ENCODE data around the gene CALML6.
A peak's percentile ranks its signal among the peaks of the same experiment; 100 is the strongest.
"Not testable (repeated sequence)": the region's sequence is repeated elsewhere in the genome, so short reads cannot be mapped to it uniquely, and the experiment has no call there.

The CALML6 gene, protein sequence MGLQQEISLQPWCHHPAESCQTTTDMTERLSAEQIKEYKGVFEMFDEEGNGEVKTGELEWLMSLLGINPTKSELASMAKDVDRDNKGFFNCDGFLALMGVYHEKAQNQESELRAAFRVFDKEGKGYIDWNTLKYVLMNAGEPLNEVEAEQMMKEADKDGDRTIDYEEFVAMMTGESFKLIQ

DNA sequence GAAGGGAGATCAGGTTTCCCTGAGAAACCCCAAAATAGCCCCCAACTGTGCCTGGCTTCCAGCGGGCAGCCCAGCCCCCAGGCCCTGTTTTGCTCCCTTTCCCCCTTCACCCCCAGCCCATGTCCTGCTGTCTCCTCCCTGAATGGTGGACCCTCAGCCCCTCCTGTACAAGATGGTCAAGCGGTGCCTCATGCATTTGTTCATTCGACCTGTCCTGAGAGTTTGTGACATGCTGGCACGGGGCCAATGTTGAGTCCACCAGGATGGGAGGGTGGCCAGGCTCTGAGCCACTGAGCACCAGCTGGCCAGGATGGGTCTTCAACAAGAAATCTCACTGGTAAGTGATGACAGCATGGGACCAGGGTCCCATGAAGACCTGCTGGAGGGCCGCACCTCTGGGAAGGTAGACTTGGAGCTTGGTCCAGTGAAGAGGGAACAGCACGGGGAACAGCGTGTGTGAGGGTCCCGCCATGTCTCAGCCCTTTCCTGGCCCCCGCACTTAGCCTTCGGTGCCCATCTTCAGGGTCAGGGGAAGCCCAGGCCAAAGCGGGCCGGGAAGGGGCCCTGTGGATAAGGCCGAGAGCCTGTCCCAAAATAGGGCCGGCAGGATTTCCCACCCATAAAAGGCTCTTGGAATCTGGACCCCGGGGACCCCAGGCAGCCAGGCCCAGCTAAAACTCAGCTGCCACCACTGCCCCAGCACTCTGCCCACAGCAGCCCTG lies at the start of gene CALML6:
TSS of gene CALML6 (plus strand) at position 290 of the 722 bp plus-strand sequence. CDS start at position 311, 21 bp downstream.
- no peak for DNase-seq

DNA sequence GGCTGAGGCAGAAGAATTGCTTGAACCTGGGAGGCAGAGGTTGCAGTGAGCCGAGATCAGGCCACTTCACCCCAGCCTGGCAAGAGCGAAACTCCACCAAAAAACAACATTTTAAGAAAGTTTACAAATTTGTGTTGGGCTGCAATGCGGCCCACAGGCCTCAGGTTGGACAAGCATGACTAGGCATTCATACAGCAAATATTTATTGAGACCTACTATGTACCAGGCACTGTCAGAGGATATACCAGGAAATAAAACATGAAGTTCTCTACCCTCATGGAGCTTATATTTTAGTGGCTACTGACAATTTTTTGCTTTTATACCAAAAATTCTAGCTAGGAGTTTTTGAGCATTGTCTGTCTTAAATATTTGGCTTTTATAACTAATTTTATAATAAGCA lies 47.9 kb upstream of the CALML6 start:
- DNase-seq: no peak

DNA sequence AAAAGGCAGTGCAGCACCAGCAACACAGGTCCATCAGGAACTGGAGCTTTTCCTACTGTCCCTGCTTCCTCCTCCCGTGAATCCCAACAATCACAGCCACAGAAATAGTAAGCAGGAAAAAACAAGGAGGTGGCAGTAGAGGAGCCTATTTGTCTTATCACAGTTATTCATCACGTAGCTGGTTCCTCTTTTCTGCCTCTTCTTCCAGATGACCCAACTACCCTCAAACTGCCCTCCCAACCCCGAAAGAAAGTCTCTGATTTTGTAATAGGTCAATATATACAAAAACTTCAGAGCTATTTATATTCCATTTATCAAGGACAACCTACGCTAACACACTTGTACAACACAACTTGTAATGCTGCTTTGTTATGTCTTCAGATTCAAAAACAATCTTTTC lies 45.6 kb upstream of the CALML6 start:
- no peak for DNase-seq

DNA sequence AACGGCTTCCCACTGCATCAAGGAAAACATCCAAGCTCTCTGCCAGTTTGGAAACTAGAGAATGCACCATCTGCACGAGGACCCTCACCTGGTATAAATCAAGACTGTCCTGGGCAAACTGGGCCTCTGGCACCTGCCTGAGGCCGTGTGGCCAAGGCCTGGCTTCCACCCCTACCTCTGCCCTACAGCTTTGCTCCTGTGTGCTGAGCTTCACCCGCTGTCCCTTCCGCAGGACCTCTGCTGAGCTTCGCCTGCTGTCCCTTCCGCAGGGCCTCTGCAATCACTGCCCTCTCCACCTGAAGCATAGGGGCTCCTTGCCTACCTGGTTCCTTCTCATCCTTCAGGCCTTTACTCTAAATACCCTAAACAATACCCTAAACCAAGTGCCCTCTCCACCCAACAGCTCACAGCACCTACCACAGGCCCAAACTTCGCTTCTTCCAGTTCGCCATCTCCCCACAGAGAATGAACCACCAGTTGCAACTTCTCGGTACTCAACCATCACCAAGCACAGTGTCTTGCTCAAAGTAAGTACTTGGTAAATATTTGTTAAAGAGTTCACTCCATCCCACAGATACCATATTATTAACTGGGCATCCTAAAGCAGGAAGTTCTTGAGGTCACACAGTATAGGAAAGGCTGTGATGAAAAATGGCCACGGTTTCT lies 42.6 kb upstream of the CALML6 start:
- no peak for DNase-seq

DNA sequence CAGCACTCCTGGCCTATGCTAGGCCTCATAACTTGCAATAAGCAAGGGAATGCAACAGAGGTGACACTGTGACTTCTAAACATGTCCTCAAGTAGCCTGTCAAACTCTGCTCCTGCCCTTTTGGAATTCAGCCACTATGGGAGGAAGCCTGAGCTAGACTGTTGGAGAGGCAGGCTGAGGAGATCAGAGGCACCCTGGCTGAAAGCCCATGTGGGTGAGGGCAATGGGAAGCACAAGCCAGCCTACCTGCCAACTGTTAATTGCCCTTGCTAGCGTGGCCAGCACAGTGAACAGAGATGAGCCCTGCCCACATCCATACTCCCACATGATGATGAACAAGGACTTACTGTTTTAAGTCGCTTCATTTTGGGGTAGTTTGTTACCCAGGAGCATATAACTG lies 41.9 kb upstream of the CALML6 start:
- no peak for DNase-seq

DNA sequence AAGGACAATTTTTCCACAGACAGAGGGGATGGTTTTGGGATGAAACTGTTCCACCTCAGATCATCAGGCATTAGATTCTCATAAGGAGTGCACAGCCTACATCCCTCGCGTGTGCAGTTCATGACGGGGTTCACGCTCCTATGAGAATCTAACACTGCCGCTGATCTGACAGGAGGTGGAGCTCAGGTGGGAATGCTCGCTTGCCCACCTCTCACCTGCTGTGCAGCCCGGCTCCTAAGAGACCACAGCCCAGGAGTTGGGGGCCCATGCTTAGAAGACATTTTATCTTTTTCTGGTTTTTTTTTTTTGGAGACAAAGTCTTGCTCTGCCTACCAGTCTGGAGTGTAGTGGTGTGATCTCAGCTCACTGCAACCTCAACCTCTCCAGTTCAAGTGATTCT lies 40.2 kb upstream of the CALML6 start:
- DNase-seq: no peak

DNA sequence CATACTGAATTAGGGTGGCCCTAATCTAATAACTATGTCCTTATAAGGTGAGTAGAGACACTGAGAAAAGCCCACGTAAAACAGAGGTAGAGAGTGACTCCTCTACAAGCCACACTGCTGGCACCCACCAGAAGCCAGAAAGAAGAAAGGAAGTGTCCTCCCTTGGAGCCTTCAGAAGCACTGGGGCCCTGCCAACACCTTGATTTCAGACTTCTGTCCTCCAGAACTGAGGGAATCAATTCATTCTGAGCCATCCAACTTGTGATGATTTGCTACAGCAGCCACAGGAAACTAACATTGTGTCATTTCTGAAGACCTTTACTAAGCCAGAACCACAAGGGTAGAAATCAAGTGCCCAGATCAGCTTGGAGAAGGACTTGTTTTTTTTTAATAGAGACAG lies 39.1 kb upstream of the CALML6 start:
- DNase-seq: no peak

DNA sequence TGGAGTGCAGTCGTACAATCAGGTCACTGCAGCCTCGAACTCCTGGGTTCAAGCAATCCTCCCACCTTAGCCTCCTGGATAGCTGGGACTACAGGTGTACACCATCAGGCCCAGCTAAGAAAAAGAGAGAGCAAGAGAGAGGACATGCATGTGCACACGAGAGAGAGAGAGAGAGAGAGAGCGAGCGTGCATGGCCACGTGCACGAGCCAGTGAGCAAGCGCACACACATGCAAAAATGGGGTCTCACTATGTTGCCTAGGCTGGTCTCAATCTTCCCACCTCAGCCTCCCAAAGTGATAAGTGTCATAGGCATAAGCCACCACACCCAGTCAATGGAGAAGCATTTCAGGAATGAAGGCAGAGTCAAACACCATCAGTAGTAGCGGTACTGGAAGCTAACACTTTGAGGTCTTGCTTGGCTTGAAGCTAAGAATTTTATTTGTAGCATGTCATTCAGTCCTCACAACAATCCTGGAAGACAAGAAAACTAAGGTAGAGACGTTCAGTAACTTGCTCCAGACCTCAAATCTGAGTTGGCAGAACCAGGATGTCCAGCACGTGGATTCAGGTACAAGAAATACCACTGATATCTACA lies 38.6 kb upstream of the CALML6 start:
- DNase-seq: no peak

DNA sequence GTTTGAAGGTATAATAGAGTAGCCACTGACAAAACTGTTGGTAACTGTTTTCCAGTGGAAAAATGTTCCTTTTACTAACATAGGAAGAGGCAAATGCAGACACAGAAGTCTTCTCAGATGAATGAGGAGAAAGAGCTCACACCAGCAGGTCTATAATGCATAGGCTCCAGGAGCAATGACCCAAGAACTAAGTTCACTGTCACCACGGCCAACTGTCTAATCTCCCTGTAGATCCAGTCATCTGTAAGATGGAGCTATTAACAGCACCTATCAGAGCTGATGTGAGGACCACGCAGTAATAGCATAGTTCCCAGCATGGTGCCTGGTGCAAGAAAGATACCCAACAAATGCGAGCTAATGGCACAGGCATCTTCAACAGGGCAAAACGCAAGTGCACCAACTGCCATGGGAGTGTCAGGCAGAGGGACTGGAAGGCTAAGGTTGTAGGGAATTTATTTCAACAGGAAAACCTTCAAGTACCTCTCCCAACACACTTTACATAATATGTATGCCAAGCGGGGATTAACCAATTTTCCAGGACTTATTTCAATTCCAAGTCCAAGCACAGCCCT lies 37.1 kb upstream of the CALML6 start:
- no peak for DNase-seq

DNA sequence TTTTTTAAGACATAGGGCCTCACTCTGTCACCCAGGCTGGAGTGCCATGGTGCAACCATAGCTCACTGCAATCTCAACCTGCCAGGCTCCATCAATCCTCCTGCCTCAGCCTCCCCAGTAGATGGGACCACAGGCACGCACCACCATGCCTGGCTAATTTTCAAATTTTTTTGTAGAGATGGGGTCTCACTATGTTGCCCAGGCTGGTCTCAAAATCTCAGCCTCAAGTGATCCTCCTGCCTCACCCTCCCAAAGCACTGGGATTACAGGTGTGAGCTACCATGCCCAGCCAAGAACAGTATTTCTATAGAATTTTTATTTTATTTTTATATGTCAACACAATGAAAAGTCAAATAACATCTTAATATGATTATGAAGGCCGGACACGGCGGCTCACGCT lies 35.1 kb upstream of the CALML6 start:
- no peak for DNase-seq

DNA sequence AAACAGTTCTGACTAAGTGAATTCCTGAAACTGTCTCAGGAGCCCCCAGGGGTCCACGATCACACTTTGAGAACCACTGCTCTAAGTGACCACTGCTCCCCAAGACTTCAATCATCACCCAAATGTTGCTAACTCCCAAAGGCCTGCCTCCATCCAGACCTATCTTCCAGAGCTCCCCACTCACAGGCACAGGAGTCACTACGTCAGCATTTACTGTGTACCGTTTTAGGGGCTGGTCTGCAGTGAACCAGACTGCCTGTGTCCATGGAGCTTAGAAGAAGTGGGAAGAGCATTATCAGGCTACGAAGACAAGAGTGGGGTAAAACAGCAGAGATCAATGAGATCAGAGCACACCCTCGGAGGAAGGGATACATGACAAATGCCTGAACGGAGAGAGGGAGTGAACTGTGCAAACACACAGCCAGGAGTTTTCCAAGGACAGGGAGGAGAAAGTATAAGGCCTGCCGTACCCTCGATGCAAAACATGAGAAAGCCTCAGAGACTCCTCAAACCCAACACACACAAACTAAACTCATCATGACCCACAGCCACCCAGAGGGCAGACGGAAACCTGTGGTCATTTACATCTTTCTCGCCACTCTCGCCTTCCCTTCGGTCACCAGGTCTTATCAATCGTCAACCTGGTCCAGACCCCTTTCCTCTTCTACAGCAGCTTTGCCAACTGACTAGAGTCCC lies 34.3 kb upstream of the CALML6 start:
- no peak for DNase-seq

DNA sequence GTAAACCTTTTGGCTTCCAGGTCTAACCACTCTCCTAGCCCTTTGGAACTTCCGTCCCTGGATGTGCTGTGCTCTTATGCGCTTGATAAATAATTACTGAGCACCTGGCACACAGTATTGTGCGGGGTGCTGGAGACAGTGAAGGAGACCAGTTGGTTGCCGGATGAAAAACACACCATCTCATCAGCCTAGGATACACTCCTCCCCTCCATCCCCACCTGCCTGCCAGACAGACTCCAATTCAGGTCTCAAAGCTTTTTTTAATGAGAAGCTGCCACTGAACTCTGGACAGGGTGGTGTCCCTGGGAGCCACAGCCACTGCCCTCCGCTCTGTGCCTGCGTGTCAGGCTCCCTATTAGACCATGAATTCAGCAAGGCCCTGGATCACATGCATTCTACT lies 33.3 kb upstream of the CALML6 start:
- DNase-seq: no peak

DNA sequence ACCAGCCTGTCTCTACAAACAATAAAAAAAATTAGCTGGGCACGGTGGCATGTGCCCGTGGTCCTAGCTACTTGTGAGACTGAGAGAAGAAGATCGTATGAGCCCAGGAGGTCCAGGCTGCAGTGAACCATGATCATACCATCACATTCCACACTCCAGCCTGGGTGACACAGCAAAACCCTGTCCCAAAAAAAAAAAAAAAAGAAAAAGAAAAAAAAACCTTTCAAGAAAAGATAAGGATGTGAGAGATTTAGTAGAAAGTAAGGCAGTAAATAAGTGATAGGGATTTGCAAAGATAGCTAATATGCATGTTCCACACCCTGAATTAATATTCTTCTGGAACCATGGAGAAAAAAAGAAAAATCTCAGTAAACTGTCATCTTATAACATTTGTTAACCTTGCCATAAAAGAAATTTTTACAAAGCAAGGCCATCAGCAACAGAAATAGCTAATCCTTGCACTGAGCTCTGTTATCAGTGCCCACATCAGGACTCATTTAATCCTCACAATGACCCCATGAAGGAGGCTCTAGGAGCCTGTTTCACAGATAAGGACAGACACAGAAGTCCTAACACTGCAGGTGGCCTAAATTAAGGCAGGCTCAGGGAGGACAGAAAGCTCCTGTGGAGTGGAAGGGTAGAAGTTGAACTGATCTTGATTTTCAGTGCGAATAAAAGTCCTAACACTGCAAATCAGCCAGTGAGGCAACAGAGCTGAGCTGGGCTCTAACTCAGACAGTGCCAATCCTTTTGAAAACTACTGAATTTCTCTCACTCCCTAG lies 31.8 kb upstream of the CALML6 start:
- DNase-seq: no peak

DNA sequence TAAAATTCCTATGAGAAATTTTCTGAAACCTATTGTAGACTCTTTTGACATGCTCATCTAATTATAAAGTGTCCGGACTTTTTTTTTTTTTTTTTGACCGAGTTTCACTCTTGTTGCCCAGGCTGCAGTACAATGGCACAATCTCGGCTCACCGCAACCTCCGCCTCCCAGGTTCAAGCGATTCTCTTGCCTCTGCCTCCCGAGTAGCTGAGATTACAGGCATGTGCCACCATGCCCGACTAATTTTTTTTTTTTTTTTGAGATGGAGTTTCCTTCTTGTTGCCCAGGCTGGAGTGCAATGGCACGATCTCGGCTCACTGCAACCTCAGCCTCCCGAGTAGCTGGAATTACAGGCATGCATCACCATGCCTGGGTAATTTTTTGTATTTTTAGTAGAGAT lies 31.2 kb upstream of the CALML6 start:
- not testable (repeated sequence) for DNase-seq

DNA sequence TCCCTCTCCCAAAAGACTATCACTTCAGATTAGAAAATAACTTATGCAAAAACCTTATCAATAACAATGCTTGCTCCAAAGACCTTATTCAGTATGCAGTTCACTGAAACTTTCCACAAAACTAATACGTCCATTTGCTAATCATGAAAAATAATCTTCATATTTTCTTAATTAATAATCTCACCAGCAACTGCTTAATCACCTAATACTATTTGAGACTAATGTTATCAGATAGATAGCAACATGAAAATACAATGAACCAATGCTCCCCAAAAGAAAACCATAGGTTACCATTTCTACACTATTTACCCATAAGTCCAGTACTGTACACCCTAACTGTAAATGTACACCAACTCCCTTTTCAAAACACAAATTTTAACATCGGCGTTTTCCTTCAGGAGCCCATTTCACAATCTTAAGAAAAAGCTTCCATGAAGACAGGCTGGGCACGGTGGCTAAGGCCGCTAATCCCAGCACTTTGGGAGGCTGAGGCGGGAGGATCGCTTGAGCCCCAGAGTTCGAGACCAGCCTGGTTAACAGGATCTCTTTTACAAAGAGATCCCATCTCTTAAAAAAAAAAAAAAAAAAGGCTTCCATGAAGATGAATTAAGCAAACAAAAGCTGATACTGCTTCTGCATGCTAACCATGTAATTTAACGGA lies 25.8 kb upstream of the CALML6 start:
- no peak for DNase-seq

DNA sequence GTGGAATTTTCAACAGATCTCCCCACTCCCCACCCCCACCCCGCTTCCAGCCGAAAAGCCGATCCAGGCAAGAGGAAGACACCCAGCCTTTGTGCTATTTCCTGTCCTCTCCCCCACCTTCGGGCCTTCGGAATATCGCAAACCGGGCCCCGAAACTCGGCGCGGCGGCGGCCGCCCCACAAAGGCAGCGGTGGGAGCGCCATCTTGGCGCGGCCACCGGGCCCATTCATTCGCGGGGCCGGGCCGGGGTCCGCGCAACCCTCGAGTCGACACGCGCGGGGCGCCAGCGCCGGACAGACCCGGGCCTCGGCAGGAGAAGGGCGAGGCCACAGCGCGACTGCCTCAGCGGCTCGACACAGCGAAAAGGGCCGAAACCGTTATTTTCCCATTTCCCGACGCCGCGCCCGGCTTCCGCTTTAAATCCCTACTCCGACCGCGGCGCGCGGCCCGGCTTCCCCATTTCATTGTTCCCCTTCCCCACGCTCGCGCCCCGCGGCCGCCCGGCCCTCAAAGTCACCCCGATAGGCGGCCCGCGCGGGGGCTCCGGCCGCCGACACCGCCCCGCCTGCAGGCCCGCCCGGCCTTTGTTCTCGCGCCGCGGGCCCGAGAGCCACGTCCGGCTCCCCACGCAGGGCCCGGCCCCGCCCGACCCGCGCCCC lies 25.1 kb upstream of the CALML6 start:
- peak; percentile 21 to 48 for DNase-seq

DNA sequence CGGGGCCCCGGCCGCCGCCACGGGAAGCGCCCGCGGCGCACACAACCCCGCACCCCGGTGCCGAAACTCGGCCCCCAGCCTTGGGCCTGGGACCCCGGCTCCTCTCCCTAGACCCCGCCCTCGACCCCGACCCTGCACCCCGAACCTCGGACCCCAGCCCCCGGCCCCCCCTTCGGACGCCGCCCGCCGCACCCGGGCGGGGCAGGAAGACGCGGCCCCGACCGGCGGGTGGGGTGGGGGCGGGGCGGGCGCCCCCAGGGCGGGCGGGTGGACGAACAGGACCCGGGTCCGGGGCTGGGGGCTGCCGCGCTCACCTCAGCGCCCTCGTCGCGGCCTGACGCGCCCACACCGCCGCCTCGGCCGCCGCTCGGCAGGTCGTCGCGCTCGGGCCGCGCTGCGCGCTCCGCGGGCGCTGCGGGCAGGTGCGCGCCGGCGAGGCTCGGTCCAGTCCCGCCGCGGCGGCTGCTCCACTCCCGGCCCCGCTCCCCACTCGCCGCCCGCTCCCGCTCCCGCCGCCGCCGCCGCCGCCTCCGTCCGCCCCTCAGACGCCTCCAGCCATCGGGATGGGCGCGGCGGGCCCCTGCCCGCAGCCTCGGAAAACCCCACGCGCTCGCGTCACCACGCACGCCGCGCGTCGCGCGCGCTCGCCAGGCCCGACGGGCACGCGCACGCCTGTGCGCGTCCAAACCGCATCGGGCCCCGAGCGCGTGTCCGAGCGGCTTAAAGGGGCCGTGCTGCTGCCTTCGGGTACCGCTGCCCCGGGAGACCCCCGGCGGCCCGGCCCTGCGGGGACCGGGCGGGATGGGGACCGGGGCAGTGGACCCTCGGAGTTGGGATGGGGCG lies 24.3 kb upstream of the CALML6 start, which contains the start of gene GNB1:
TSS of gene GNB1 (minus strand) at position 582 of the 843 bp plus-strand sequence. CDS start 65,634 bp downstream, outside the sequence.
- peak; percentile 83 to 86 for DNase-seq

DNA sequence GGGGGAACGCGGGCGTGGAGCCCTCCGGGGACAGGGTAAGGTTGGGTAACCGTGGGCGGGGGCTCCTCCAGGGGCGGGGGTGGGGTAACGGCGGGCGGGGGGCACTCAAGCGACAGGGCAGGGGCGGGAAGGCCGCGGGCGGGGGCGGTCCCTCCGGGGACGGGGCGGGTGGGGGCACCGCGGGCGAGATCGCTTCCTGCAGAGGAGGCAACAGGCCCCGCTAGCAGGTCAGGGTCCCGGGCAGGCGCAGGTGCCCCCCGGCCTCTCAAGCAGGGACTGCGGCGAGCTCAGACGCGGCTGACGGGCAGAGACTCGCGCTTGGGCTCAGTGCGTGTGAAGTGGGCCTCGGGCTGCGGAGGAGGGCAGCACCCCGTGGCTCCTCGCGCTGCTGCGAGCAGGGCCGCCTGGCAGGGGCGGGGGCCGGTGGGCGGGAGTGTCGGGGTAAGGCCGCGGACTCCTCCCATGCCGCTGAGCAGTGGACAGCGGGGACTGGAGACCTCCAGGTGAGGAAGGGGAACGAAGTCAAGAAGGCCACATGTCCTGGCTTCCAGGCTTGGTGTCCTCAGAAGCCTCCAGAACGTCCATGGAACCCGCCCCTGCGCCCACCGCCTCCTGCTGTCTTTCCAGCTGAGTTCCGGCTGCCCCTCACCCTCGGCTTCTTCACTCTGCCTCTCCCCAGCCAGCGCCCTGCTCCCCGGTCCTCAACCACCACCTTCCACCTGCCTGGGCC lies 23.5 kb upstream of the CALML6 start:
- peak; percentile 79 for DNase-seq
